DOHH2 (cell line): ENCODE results near the gene ICE1.

Source experiments
- EZH2phosphoT487 ChIP-seq: fragments of 200-600 bp; sonication (generic); IDR thresholded peaks from 2 replicates; pipeline ENCODE4 v1.6.1; 2017; ENCODE audit warnings: borderline replicate concordance, mild to moderate bottlenecking, antibody characterized with exemption, low read length, moderate library complexity, mixed read lengths
- TF ChIP-seq, protein P1 (sequence below): fragments of 200-600 bp; sonication (generic); IDR thresholded peaks from one replicate; pipeline ENCODE4 v1.5.1; 2014; ENCODE audit warnings: antibody characterized with exemption, mild to moderate bottlenecking, low read depth, low read length; ENCODE audit not compliant: poor library complexity, severe bottlenecking

DNA sequence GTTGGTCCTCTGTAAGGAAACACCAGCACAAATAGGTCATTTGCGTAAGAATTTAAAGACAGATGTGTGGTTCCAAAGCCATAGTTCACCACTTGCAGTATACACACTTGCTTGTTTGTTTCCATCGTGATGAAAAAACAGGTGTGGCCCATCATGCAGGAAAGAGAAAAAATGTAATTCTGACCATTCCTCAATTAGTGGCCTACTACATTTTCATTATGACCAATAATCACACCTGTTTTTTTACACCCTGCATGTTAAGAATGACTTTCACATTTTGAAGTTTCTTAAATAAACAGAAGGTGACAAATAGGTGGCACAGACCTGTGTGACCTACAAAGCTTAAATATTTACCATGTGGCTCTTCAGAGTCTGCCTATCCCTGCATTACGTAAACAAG is 2.2 kb upstream of the ICE1 start:
- TF ChIP-seq, protein P1, sequence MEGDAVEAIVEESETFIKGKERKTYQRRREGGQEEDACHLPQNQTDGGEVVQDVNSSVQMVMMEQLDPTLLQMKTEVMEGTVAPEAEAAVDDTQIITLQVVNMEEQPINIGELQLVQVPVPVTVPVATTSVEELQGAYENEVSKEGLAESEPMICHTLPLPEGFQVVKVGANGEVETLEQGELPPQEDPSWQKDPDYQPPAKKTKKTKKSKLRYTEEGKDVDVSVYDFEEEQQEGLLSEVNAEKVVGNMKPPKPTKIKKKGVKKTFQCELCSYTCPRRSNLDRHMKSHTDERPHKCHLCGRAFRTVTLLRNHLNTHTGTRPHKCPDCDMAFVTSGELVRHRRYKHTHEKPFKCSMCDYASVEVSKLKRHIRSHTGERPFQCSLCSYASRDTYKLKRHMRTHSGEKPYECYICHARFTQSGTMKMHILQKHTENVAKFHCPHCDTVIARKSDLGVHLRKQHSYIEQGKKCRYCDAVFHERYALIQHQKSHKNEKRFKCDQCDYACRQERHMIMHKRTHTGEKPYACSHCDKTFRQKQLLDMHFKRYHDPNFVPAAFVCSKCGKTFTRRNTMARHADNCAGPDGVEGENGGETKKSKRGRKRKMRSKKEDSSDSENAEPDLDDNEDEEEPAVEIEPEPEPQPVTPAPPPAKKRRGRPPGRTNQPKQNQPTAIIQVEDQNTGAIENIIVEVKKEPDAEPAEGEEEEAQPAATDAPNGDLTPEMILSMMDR = no peak
- no peak for TF ChIP-seq EZH2phosphoT487
